Hematopoietic multipotent progenitor cell (in vitro differentiated cells): ENCODE results near the gene CCDC192. TPM values are rescaled to one million over a fixed set of nuclear protein-coding genes. Genes with fewer than 3 reads are reported as not detected.
"Not testable (repeated sequence)": the region's sequence is repeated elsewhere in the genome, so short reads cannot be mapped to it uniquely, and the experiment has no call there.

ENCODE experiments used
- DNase-seq, 3 donors: peaks; one replicate each; pipeline ENCODE4 v3.0.0-alpha.2; 2011 to 2015; ENCODE audit warnings: low read depth in 2 of 3, low spot score in 2 of 3
- total RNA-seq: library from RNA; depleted of rRNA; stranded (reverse); fragments of >200 nt; gene quantifications from one replicate; pipeline ENCODE4 v1.2.3, GENCODE V29; 2012

The CCDC192 gene
- total RNA-seq, 1 donor = not detected

GRCh38 chr5:127758766-127759283 lies 55.6 kb downstream of the CCDC192 start:
- DNase-seq = no peak

DNA sequence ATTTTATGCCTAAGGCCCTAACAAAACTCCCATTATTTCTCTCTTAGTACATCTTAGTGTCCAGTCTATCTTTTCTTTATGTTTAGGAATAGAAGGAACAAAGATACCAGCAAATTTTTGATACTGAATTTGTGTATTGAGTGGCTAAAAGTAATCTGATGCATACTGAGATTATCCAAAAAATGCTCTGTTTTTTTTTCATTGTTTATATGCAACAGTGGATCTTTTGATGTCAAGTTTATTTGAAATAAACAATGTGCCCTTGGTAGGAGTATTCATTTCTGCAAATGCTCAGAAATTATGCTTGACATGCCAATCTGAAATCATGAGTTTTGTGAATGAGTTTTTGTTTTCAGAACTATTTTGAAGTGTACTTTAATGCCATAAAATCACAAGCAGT lies 58.7 kb downstream of the CCDC192 start:
- no peak for DNase-seq

GRCh38 chr5:127762412-127762811 lies 59.2 kb downstream of the CCDC192 start:
- no peak for DNase-seq

- DNase-seq = no peak
Observed at GRCh38 chr5:127766676-127767335, 63.6 kb downstream of the CCDC192 start.

DNA sequence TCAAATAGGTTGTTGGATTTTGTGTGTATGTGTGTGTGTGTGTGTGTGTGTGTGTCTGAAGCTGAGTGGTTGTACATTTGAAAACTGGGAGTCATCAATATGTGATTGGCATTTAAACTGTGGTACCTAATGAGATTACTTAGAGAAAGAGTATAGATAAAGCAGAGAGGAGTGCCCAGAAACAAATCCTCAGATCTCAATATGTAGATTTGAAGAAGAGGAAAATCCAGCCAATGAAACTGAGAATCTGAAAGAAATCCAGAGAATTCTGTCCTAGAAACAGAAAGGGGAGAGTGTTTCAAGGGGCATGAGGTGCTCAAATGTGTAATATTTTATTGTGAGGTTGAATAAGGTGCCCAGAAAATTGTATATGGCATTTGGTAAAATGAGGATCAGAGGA lies 66.2 kb downstream of the CCDC192 start:
- DNase-seq = no peak

GRCh38 chr5:127770272-127770671 lies 67.1 kb downstream of the CCDC192 start:
- no peak for DNase-seq

DNA sequence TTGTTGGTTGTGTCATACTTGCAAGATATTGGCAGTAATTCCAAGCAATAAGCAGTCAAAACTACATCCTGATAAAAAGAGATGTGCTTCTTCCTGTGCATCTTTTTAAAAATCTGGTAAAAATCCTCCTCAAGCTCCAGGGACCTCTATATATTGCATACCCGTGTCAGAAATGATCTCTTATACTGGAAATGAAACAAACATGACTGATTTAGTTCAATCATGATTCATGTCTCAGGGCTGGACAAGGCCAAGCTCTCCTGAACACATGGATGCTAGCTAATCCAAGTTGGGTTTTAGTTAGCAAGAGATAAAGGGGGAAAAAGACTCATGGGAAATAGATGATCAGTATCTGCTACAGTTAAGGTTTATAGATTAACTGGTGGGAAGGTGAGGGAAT lies 69.3 kb downstream of the CCDC192 start:
- no peak for DNase-seq

DNA sequence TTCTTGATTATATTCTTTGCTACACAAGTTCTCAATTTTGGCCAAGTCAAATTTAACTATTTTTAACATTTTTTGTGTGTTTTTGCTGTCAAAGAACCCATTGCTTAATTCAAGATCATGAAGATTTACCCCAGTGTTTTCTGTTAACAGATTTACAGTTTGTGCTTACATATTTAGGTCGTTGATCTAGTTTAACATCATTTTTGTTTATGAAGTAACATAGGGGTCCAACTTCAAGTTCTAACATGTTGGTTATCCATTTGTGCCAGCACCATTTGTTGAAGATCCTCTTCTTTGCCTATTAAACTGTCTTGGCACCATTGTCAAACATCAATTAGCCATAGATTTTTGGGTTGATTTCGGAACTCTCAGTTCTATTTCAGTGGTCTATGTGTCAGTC lies 71.0 kb downstream of the CCDC192 start:
- no peak for DNase-seq

GRCh38 chr5:127776477-127776876 lies 73.3 kb downstream of the CCDC192 start:
- no peak for DNase-seq

GRCh38 chr5:127777957-127778356 lies 74.8 kb downstream of the CCDC192 start:
- DNase-seq = no peak

- DNase-seq = not testable (repeated sequence)
Observed at GRCh38 chr5:127782450-127782849, 79.3 kb downstream of the CCDC192 start.

- DNase-seq = no peak
Observed at GRCh38 chr5:127785098-127785927, 82.1 kb downstream of the CCDC192 start.

GRCh38 chr5:127791439-127791838 lies 88.2 kb downstream of the CCDC192 start:
- DNase-seq = no peak

DNA sequence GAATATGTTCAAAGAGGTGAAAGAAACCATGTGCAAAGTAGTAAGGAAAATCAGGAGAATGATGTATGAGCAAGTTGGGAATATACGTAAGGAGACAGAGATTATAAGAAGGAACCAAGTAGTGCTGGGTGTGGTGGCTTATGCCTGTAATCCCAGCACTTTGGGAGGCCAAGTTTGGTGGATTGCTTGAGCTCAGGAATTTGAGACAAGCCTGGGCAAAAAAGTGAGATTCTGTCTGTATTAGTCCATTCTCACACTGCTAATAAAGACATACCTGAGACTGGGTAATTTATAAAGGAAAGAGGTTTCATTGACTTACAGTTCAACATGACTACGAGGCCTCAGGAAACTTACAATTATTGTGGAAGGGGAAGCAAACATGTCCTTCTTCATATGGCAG lies 88.7 kb downstream of the CCDC192 start:
- DNase-seq = not testable (repeated sequence)

DNA sequence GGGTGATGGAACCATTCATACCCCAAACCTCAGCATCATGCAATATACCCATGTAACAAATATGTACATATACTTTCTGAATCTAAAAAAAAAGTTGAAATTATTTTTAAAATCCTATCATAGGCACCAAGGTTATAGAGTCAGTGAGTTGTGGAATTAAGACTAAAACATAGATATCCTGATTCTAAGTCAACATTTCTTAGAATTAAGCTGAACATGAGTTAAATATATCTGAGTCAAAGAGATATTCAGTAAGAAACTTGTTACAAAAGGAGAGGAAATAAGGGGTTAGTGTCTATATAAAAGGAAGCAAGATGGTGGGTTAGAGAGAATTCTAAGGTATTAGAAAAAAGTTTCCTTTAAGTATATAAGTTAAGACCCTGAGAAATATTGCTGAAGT lies 89.9 kb downstream of the CCDC192 start:
- DNase-seq = no peak

DNA sequence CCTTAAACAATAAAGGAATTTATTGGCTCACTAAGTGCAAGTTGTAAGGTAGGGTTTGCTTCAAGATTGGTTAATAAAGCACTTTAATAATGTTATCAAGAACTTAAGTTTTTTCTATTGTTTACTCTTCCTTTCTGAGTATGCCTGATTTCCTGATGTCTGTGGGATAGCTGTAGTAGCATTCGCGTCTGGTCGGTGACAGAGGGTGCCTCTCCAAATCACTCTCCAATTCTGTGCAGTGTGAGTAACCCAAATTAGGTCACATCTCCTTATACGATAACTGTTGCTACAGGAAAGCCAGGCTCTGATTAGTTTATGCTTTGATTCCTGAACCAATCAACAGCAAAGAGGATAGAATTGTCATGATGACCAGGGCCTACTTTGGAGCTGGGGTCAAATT lies 90.7 kb downstream of the CCDC192 start:
- DNase-seq = no peak

DNA sequence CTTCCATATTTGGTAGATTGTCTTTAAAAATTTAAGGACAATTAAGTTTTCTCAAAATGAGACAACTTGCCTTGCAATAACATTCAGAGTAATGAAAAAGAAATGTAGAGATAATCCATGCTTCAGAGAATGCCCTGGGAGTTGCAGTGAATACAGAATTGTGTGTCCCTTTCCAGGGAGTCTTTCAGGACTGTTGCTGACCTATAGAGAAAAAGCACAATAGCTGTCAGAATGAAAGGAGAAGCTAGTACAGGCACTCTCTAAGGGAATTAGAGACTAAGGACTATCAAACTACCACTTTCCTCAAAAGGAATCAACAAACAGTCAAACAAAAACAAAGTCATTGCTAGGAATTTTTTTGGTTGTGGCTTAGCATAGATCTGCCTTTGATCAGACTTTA lies 93.0 kb downstream of the CCDC192 start:
- DNase-seq = no peak

DNA sequence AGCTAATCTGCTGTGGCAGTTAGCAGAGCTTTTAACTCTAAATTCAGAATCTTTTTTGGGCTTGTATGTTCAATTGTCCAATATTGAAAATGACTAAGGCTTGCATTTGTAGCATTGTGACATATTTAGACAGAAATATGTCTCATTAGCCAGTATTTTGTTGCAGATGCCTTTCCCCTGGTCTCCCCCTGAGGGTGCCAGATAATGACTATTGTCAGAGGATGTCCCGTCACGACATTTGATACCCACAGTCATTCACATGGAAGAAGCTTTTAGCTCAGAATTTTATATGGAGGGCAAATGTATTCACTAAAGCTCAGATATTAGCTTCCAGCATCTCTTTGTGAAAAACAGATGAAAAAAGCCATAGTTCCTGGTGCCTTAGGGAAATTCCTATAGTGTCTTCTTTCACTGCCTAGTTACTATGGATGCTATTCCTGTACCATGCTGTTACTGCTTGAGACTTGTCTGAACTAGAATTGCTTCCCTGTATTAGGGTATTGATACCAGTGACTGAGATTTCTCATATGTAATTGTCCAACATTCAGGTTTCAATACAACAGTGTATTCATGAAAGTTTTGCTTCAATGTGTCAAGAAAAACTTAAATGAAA lies 96.2 kb downstream of the CCDC192 start:
- no peak for DNase-seq

GRCh38 chr5:127801751-127802476 lies 98.7 kb downstream of the CCDC192 start:
- DNase-seq = no peak

DNA sequence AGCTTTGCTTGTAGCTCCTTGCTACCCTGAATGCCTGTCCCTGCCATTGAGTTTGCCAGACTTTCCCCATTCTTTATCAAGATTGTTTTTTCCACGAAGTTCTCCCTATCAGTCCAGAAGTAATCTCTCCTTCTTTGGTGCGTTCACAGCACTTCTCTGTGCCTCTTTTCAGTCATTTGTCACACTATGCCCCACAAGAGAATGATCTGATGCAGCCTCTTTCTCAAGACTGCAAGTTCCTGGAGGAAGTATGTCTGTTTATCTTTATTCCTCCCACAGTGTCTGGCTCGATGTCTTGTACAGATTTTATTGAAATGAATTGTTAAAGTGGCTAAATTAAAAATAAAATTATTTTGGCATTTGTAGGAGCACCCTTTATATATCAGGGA lies 99.3 kb downstream of the CCDC192 start:
- no peak for DNase-seq

GRCh38 chr5:127804886-127805426 lies 101.8 kb downstream of the CCDC192 start:
- no peak for DNase-seq
